H1 (cell line): ENCODE data around the gene IP6K1. TPM values are rescaled to one million over a fixed set of nuclear protein-coding genes. Genes with fewer than 3 reads are reported as not detected.

Source experiments
- CEBPB ChIP-seq: IDR thresholded peaks from 2 replicates; pipeline ENCODE4 v1.6.1; 2012; ENCODE audit warnings: low read depth, low read length
- polyA plus RNA-seq, 7 experiments: library from polyadenylated mRNA; depleted of rRNA in 3 of 7; stranded (reverse) in 5 of 7; unstranded in 2 of 7; fragments of >200 nt in 5 of 7; fragments of 200-250 nt in 2 of 7; gene quantifications; 1 replicate in 5 of 7; 2 replicates in 1 of 7; 4 replicates in 1 of 7; pipeline versions ENCODE4 v1.2.1 to v1.2.3, GENCODE V29; 2011 to 2013; ENCODE audit warnings: missing spikeins in 2 of 7, mixed read lengths in 2 of 7
- total RNA-seq: library from RNA; stranded (reverse); fragmentation: NEBNext Ultra II Directional; extraction: Animal tissue kit (Norgen Biotek cat#: 25700); gene quantifications from 2 replicates; pipeline ENCODE4 v1.2.1, GENCODE V29; 2021

Gene IP6K1
- total and polyA plus RNA-seq, 2 of the 8 experiments (the other 6 are each of a cell fraction or from before 2014, with no cell fraction given), result 31.5 to 35.2 TPM

GRCh38 chr3:49727924-49728361, 58.4 kb downstream of the IP6K1 start (continued):
- no peak for TF ChIP-seq CEBPB
